ENCODE measurements around the gene SULF2.

The SULF2 gene

DNA sequence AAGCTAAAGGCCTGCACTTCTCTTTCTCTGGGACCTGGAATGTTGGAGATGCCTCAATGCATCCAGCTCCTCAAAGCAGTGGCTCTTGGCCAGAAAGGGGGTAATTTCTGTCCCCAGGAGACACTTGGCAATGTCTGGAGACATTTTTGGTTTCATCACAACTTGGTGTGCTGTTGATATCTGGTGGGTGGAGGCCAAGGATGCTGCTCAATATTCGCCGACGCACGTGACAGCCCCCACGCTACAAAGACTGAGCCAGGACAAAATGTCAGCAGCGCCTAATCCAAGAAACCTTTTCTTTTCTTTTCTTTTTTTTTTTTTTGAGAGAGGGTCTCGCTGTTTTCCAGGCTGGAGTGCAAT, 79.8 kb downstream of the SULF2 start (continued):
- TF ChIP-seq CREB5 (CRISPR knock-in tag; IDR thresholded peaks at IDR 0.05; ENCODE audit: low read depth): no peak
- TF ChIP-seq, protein P1, sequence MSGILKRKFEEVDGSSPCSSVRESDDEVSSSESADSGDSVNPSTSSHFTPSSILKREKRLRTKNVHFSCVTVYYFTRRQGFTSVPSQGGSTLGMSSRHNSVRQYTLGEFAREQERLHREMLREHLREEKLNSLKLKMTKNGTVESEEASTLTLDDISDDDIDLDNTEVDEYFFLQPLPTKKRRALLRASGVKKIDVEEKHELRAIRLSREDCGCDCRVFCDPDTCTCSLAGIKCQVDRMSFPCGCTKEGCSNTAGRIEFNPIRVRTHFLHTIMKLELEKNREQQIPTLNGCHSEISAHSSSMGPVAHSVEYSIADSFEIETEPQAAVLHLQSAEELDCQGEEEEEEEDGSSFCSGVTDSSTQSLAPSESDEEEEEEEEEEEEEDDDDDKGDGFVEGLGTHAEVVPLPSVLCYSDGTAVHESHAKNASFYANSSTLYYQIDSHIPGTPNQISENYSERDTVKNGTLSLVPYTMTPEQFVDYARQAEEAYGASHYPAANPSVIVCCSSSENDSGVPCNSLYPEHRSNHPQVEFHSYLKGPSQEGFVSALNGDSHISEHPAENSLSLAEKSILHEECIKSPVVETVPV (CRISPR knock-in tag; IDR thresholded peaks at IDR 0.05): no peak

DNA sequence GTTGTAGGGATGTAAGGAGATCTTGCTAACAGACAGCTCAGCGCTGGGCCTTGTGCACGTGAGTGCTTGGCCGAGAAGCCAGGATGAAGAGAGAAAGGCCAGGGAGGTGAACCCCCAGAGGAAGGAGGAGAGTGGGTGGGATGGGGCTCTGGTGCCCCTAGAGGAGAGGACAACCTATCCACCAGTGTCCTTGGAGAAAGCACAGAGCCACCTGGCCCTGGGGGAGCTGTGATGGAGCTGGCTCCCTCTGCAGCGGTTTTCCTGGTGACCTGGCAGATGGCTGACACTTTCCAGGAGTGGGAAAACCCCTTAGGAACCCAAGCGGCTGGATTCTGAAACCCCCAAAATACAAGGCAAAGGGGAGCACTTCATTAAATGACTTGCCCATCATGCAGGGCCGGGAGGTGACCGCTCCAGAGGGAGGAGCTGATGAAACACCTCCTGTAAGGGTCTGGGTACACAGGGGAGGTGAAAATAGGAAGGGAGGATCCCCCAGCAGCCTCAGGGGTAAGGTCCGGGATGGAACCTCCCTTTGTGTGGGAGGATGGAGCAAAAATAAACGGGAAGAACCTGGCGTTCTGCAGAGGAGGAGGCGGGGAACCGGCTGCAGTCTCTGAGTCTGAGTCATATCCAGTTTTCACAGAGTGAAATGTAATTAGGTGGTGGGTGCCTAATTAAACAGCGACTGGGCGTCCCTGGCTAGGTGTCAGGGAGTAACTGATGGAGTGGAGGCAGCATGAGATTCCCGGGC, 80.4 kb downstream of the SULF2 start:
- TF ChIP-seq ESRRG (CRISPR knock-in tag; IDR thresholded peaks at IDR 0.05): no peak
- TF ChIP-seq, protein P1 (CRISPR knock-in tag; IDR thresholded peaks at IDR 0.05): no peak
- TF ChIP-seq OSR1 (CRISPR knock-in tag; IDR thresholded peaks at IDR 0.05): no peak
- no peak for TF ChIP-seq ZC3H10 (CRISPR knock-in tag; IDR thresholded peaks at IDR 0.05)
- no peak for TF ChIP-seq ARNTL (CRISPR knock-in tag; IDR thresholded peaks at IDR 0.05; ENCODE audit: borderline replicate concordance, low read depth)
- no peak for TF ChIP-seq ZNF565 (CRISPR knock-in tag; conservative IDR thresholded peaks at IDR 0.05; ENCODE audit: low read depth)
- TF ChIP-seq ZNF70 (CRISPR knock-in tag; IDR thresholded peaks at IDR 0.05): no peak
- TF ChIP-seq ZFP30 (CRISPR knock-in tag; IDR thresholded peaks at IDR 0.05): no peak
- no peak for TF ChIP-seq SNAI2 (CRISPR knock-in tag; IDR thresholded peaks at IDR 0.05)
- peak; percentile 32; the same call in 2 of the 3 replicates for ATAC-seq

- peak; percentile 43; the same call in 2 of the 3 replicates for ATAC-seq
- TF ChIP-seq, protein P2, sequence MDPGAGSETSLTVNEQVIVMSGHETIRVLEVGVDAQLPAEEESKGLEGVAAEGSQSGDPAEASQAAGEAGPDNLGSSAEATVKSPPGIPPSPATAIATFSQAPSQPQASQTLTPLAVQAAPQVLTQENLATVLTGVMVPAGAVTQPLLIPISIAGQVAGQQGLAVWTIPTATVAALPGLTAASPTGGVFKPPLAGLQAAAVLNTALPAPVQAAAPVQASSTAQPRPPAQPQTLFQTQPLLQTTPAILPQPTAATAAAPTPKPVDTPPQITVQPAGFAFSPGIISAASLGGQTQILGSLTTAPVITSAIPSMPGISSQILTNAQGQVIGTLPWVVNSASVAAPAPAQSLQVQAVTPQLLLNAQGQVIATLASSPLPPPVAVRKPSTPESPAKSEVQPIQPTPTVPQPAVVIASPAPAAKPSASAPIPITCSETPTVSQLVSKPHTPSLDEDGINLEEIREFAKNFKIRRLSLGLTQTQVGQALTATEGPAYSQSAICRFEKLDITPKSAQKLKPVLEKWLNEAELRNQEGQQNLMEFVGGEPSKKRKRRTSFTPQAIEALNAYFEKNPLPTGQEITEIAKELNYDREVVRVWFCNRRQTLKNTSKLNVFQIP (CRISPR knock-in tag; IDR thresholded peaks at IDR 0.05; ENCODE audit: borderline replicate concordance, low read depth): no peak
- TF ChIP-seq, protein P1 (CRISPR knock-in tag; IDR thresholded peaks at IDR 0.05): no peak
- TF ChIP-seq TCF4 (CRISPR knock-in tag; IDR thresholded peaks at IDR 0.05; ENCODE audit: borderline replicate concordance): no peak
- TF ChIP-seq ISL1 (CRISPR knock-in tag; IDR thresholded peaks at IDR 0.05): peak; percentile 44; the same call in 1 of the 2 replicates
- TF ChIP-seq TOX (CRISPR knock-in tag; IDR thresholded peaks at IDR 0.05; ENCODE audit: borderline replicate concordance): no peak
- 0 out of 2 replicates have a peak, but pooled peaks have one; percentile 49 for TF ChIP-seq CREB5 (CRISPR knock-in tag; IDR thresholded peaks at IDR 0.05; ENCODE audit: low read depth)
- TF ChIP-seq ARNTL (CRISPR knock-in tag; IDR thresholded peaks at IDR 0.05; ENCODE audit: borderline replicate concordance, low read depth): no peak
- TF ChIP-seq, protein P3, sequence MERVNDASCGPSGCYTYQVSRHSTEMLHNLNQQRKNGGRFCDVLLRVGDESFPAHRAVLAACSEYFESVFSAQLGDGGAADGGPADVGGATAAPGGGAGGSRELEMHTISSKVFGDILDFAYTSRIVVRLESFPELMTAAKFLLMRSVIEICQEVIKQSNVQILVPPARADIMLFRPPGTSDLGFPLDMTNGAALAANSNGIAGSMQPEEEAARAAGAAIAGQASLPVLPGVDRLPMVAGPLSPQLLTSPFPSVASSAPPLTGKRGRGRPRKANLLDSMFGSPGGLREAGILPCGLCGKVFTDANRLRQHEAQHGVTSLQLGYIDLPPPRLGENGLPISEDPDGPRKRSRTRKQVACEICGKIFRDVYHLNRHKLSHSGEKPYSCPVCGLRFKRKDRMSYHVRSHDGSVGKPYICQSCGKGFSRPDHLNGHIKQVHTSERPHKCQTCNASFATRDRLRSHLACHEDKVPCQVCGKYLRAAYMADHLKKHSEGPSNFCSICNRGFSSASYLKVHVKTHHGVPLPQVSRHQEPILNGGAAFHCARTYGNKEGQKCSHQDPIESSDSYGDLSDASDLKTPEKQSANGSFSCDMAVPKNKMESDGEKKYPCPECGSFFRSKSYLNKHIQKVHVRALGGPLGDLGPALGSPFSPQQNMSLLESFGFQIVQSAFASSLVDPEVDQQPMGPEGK (CRISPR knock-in tag; IDR thresholded peaks at IDR 0.05; ENCODE audit: borderline replicate concordance): no peak
- TF ChIP-seq ZC3H10 (CRISPR knock-in tag; IDR thresholded peaks at IDR 0.05): no peak
- 0 out of 2 replicates have a peak, but pooled peaks have one; percentile 71 for TF ChIP-seq CSDC2 (CRISPR knock-in tag; IDR thresholded peaks at IDR 0.05)
- no peak for TF ChIP-seq ZNF70 (CRISPR knock-in tag; IDR thresholded peaks at IDR 0.05)
- no peak for TF ChIP-seq PPARA (CRISPR knock-in tag; IDR thresholded peaks at IDR 0.05; ENCODE audit: borderline replicate concordance)
- TF ChIP-seq RARB (CRISPR knock-in tag; IDR thresholded peaks at IDR 0.05): no peak
- no peak for TF ChIP-seq BACH2 (CRISPR knock-in tag; IDR thresholded peaks at IDR 0.05; ENCODE audit: borderline replicate concordance)
- no peak for TF ChIP-seq GLIS3 (CRISPR knock-in tag; IDR thresholded peaks at IDR 0.05)
- TF ChIP-seq ZFP30 (CRISPR knock-in tag; IDR thresholded peaks at IDR 0.05): no peak; the same call in 1 of the 2 replicates
- no peak for TF ChIP-seq OSR1 (CRISPR knock-in tag; IDR thresholded peaks at IDR 0.05)
- TF ChIP-seq ZNF8 (CRISPR knock-in tag; IDR thresholded peaks at IDR 0.05): no peak
- no peak for TF ChIP-seq ESRRG (CRISPR knock-in tag; IDR thresholded peaks at IDR 0.05)
- no peak for TF ChIP-seq ZFP3 (CRISPR knock-in tag; IDR thresholded peaks at IDR 0.05)
- TF ChIP-seq SNAI2 (CRISPR knock-in tag; IDR thresholded peaks at IDR 0.05): no peak
- no peak for TF ChIP-seq ZNF565 (CRISPR knock-in tag; conservative IDR thresholded peaks at IDR 0.05; ENCODE audit: low read depth)
- TF ChIP-seq TSHZ2 (CRISPR knock-in tag; IDR thresholded peaks at IDR 0.05): no peak
Observed at GRCh38 chr20:47703748-47704147, 81.5 kb downstream of the SULF2 start.
